Body of pancreas (tissue), 4 donors: ENCODE data around the gene LCN12. TPM values are rescaled to one million over a fixed set of nuclear protein-coding genes. Genes with fewer than 3 reads are reported as not detected.

Experiments
- ATAC-seq: fragments of 150-250 bp; one replicate; pipeline ENCODE4 v1.9.1; 2016
- DNase-seq, 4 donors: peaks; one replicate each; pipeline ENCODE4 v3.0.0-alpha.2; 2019
- H3K27ac ChIP-seq, 4 donors: fragments of 200-600 bp; sonication (generic); 1 replicate in 3 of 4; 2 replicates in 1 of 4; pipeline versions ENCODE4 v1.5.1 to v1.6.1; 2016 to 2019; ENCODE audit warnings: mild to moderate bottlenecking in 1 of 4, mixed read lengths in 1 of 4, moderate library complexity in 1 of 4
- H3K27me3 ChIP-seq, 2 donors: fragments of 200-600 bp; sonication (generic); one replicate each; pipeline ENCODE4 v1.6.0; 2016; ENCODE audit warnings: mild to moderate bottlenecking in 1 of 2
- H3K36me3 ChIP-seq, 2 donors: fragments of 200-600 bp; sonication (generic); replicated peaks in 1 of 2; 2 replicates each; pipeline ENCODE4 v1.5.1; 2016; ENCODE audit warnings: low read depth in 2 of 2; ENCODE audit not compliant: insufficient read depth in 1 of 2
- H3K4me1 ChIP-seq: fragments of 200-600 bp; sonication (generic); one replicate; pipeline ENCODE4 v1.6.0; 2016
- H3K4me3 ChIP-seq, 2 donors: fragments of 200-600 bp; sonication (generic); 1 replicate in 1 of 2; 2 replicates in 1 of 2; pipeline ENCODE4 v1.5.1; 2016 to 2019
- H3K9me3 ChIP-seq, 3 donors: fragments of 200-600 bp; sonication (generic); 1 replicate in 2 of 3; 2 replicates in 1 of 3; pipeline ENCODE4 v1.5.1; 2016
- CTCF ChIP-seq, 7 experiments: fragments of 450-650 bp in 4 of 7; fragments of 200-600 bp in 3 of 7; sonication (generic) in 3 of 7; IDR thresholded peaks; one replicate each; pipeline ENCODE4 v1.5.1; 2016 to 2019; ENCODE audit warnings: antibody characterized with exemption in 7 of 7
- POLR2A ChIP-seq, 3 donors: fragments of 450-650 bp; IDR thresholded peaks; one replicate each; pipeline ENCODE4 v1.6.1; 2016; ENCODE audit warnings: antibody characterized with exemption in 3 of 3, mild to moderate bottlenecking in 2 of 3
- WGBS, 2 donors: methylation state at CpG; one replicate each; pipeline ENCODE4 v1.1.5; 2017; 5-methylcytosine and 5-hydroxymethylcytosine counted together
- intact Hi-C: fragments of 100-400 bp; cut with DNase I; formaldehyde crosslinking; loops from one replicate; pipeline ENCODE4 v1.15.1; 2023
- total RNA-seq, 2 donors: library from RNA; depleted of rRNA; stranded (reverse); fragments of >200 nt; gene quantifications; one replicate each; pipeline ENCODE4 v1.1.0, GENCODE V29; 2016

LCN12 gene
- total RNA-seq, 2 donors from 2014 or later = 1.3 to 4.9 TPM

DNA sequence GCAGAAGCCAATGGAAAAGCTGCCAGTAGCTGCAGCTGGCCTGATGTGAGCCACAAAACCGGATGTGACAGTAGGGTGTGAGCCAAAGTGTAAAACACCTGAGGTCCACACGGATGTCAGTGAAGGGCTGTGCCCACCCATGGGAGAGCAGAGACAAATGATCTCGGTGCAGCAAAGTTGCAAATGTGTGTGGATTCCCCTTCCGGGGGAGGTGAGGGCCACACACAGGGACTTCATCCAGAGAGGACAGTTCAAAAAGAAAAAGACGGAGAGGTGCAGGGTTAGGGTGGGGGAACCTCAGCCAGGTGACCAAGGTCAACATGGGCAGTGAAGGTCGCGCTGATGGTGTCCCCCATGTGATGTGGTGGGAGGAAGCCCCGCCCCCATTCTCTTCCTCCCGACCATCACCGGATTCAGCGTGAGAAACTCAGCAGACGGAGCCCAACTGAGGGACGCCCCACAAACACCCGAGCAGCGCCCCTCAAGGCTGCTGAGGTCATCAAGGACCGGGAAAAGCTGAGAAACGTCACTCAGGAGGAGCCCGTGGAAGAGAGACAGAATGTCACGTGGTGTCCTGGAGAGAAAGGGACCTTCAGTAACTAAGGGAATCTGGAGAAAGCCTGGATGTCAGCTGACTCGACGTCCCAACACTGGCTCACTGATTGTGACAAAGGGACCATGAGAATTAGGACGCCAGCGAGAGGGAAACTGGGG, 13.9 kb downstream of the LCN12 start:
- Histone ChIP-seq H3K27me3 (no peaks in the 10 kb centered on the region), H3K27ac (no peak overlapping the region), H3K4me1 (peaks cover 7% of the 10 kb centered on the region), H3K9me3 (no peaks in the 10 kb centered on the region), H3K36me3 (no peaks in the 10 kb centered on the region), H3K4me3 (no peak overlapping the region)
- intact Hi-C loops = no loop called here
- DNase-seq = no peak
- TF ChIP-seq CTCF (IDR thresholded peaks at IDR 0.05) (no peak), POLR2A (IDR thresholded peaks at IDR 0.05) (no peak)
- WGBS, 2 donors = 14 to 18% methylated on average over 23 of the region's 23 CpGs
- ATAC-seq = no peak

DNA sequence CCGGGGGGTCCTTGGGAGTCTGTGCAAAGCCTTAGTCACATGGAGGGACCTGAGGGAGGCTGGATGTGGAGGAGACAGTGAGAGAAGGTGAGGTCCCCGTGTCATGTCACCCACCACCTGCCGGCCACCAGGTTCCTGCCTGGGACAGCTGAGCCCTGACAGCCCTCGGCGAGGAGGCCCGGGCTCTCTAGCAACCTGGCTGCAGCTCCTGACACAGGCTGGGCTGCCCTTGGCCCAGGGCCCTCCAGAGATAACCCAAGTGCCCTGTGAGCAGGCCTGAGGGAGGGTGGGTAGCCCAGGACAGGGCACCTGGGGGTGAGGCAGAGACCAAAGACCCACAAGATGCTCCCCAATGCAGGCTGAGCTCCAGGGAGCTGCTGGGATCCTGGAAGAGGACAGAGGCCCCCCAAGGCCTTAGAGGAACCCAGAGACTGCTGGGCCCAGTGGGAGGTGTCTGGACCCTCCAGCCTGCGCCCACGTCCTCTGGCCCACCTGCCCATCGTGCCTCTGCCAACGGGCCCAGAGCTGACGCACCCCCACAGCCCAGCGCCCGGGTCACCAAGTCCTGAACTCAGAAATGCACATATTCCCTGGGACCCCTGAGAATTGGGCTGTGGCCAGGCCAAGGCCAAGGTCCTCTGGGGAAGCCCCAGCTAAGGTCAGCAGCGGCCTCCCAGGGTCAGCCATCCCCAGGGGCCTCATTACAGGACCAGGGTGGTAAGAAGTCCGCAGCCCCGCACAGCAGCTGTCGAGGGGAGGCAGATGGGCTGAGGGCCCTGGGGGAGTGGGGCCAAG, 16.5 kb downstream of the LCN12 start:
- no peak for DNase-seq
- Histone ChIP-seq H3K4me3 (no peak overlapping the region), H3K9me3 (no peaks in the 10 kb centered on the region), H3K36me3 (no peaks in the 10 kb centered on the region), H3K27me3 (no peaks in the 10 kb centered on the region), H3K27ac (no peak overlapping the region), H3K4me1 (peaks cover 7% of the 10 kb centered on the region)
- 51 to 76% methylated on average over 3 to 15 of the region's 17 CpGs for WGBS, 2 donors
- ATAC-seq = no peak
- no peak for TF ChIP-seq POLR2A (IDR thresholded peaks at IDR 0.05)
- TF ChIP-seq CTCF (IDR thresholded peaks at IDR 0.05) = no peak
- intact Hi-C loops = no loop called here

- TF ChIP-seq POLR2A (IDR thresholded peaks at IDR 0.05) (no peak), CTCF (IDR thresholded peaks at IDR 0.05) (no peak)
- Histone ChIP-seq H3K9me3 (no peaks in the 10 kb centered on the region), H3K4me1 (peaks cover 7% of the 10 kb centered on the region), H3K27ac (no peak overlapping the region), H3K27me3 (no peaks in the 10 kb centered on the region), H3K4me3 (no peak overlapping the region), H3K36me3 (no peaks in the 10 kb centered on the region)
- intact Hi-C loops = no loop called here
- 79% methylated on average over 10 of the region's 17 CpGs; no CpG with 5 or more reads in 1 of the 2 donors for WGBS, 2 donors
- ATAC-seq = no peak
- DNase-seq = no peak
Measured at GRCh38 chr9:136969150-136969549, 17.1 kb downstream of the LCN12 start.

- TF ChIP-seq CTCF (IDR thresholded peaks at IDR 0.05) (no peak), POLR2A (IDR thresholded peaks at IDR 0.05) (no peak)
- ATAC-seq = no peak
- DNase-seq = no peak
- Histone ChIP-seq H3K27ac (no peak overlapping the region), H3K36me3 (no peaks in the 10 kb centered on the region), H3K4me1 (peaks cover 7% of the 10 kb centered on the region), H3K27me3 (no peaks in the 10 kb centered on the region), H3K9me3 (no peaks in the 10 kb centered on the region), H3K4me3 (no peak overlapping the region)
- 44 to 69% methylated on average over 3 to 5 of the region's 5 CpGs for WGBS, 2 donors
- intact Hi-C loops = no loop called here
Measured at GRCh38 chr9:136969774-136970173, 17.7 kb downstream of the LCN12 start.
